AG10803 (cell line): ENCODE results near the gene SYT9.
A peak's percentile ranks its signal among the peaks of the same experiment; 100 is the strongest.

ENCODE experiments used
- DNase-seq: peaks from one replicate; pipeline ENCODE4 v3.0.0; 2010; ENCODE audit warnings: low read depth
- H3K4me3 ChIP-seq: 2 replicates; pipeline ENCODE4 v1.5.1; 2011; ENCODE audit warnings: mild to moderate bottlenecking, low read length, control low read depth
- TF ChIP-seq, protein P1 (sequence below): conservative IDR thresholded peaks from 2 replicates; pipeline ENCODE4 v1.5.1; 2011; ENCODE audit warnings: mild to moderate bottlenecking, low read length, control low read depth, inconsistent platforms

SYT9 gene

DNA sequence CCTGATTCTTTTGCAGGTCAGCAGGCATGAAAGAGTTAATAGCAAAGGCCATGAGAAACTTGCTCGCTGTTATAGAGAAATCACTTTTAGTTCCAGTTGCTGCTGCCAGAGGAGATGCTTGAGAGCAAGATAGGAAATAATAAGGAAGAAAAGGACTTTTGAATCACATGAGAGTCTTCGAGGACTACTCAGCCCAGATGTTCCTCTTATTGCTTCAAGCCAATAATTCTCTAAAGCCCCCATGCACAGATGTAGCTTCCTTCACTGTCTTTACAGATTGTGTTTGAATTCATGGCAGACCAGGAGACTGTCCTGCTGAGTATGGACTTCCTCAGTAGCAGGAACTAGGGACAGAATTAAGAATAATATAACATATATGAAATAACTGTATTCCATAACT lies 183.5 kb downstream of the SYT9 start:
- H3K4me3 ChIP-seq, result no peak overlapping the region
- TF ChIP-seq, protein P1, sequence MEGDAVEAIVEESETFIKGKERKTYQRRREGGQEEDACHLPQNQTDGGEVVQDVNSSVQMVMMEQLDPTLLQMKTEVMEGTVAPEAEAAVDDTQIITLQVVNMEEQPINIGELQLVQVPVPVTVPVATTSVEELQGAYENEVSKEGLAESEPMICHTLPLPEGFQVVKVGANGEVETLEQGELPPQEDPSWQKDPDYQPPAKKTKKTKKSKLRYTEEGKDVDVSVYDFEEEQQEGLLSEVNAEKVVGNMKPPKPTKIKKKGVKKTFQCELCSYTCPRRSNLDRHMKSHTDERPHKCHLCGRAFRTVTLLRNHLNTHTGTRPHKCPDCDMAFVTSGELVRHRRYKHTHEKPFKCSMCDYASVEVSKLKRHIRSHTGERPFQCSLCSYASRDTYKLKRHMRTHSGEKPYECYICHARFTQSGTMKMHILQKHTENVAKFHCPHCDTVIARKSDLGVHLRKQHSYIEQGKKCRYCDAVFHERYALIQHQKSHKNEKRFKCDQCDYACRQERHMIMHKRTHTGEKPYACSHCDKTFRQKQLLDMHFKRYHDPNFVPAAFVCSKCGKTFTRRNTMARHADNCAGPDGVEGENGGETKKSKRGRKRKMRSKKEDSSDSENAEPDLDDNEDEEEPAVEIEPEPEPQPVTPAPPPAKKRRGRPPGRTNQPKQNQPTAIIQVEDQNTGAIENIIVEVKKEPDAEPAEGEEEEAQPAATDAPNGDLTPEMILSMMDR, result no peak
- DNase-seq, result no peak

DNA sequence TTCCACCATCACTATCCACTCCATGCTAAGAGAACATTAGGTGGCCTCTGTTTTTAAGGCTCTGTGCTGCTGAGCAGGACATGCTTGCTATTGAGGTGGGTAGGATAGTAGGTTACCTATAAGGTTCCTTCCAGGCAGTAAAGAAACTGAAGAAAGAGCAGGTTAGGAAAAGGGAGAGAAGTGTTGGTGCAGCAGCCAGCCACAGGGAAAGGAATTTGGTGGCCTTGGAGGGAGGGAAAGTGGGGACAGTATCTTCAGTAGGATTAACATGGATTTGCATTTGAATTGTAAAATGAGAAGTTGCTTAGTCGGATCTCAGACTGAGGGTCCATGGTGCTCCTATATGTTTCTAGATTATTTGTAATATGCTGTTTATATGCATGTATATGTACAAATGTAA lies 184.4 kb downstream of the SYT9 start:
- DNase-seq, result no peak
- TF ChIP-seq, protein P1, result no peak
- H3K4me3 ChIP-seq, result no peak overlapping the region

DNA sequence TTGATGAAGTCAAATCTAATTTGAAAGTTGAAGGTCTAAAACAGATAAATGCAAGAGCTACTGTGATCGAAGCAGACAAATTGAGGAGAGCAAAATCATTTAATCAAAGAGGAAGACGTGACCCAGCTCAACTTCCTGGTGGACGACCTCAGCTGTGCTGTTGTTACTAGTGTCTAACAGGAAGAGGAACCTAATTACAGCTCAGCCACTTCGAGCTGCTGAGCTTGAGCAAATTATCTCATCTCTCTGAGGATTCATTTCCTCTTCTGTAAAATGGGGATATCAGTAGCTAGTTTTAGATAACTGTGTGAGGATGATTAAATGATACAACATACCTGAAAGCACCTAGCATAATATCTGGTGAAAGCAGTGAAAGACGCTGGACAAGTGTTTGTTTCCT lies 185.0 kb downstream of the SYT9 start:
- no peak overlapping the region for H3K4me3 ChIP-seq
- TF ChIP-seq, protein P1, result no peak
- no peak for DNase-seq

DNA sequence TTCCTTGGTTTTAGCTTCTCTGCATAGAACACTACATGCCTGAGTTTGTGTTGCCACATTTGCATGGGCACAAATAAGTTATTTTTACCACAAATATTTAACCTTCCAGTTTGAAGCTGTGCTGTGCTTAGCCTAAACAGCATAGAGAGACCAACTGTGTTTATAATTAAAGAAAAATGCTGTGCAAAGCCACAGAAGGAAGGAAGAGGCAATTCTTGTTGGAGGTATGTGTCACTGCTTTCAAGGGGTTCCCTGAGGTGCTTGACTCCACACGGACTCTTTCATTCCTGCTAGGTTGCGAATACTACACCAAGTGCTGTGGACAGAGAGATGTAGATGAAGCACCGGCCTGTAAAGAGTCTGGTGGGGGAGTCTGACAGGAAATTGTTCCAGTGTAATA lies 186.0 kb downstream of the SYT9 start:
- no peak overlapping the region for H3K4me3 ChIP-seq
- TF ChIP-seq, protein P1, result no peak
- DNase-seq, result peak; percentile 89

DNA sequence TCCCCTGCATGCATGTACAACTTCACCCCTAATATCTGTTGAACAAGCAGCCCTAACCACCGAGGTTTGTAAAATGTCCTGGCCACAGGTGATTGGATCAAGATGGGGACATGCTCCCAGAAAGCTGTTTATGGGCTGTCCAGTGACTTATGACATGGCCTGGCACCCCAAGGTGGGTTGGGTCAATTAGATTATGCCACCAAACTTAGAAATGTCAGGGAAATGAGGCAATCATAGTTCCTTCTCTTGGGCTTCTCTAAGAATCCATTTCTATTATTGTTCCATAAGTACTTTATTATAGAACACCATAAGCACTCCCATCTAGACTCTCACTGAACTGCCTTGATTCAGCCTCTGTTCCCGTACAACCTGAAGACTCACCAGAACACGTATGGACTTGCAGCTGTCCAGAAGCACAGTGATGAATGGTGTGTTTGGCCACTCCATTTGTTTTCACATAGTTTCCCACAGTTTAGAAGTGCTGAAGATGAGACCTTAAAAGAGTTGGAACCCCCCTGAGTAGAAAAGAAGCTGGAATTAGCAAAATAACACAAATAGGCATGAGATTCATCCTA lies 188.1 kb downstream of the SYT9 start:
- no peak for DNase-seq
- TF ChIP-seq, protein P1, result no peak
- no peak overlapping the region for H3K4me3 ChIP-seq

DNA sequence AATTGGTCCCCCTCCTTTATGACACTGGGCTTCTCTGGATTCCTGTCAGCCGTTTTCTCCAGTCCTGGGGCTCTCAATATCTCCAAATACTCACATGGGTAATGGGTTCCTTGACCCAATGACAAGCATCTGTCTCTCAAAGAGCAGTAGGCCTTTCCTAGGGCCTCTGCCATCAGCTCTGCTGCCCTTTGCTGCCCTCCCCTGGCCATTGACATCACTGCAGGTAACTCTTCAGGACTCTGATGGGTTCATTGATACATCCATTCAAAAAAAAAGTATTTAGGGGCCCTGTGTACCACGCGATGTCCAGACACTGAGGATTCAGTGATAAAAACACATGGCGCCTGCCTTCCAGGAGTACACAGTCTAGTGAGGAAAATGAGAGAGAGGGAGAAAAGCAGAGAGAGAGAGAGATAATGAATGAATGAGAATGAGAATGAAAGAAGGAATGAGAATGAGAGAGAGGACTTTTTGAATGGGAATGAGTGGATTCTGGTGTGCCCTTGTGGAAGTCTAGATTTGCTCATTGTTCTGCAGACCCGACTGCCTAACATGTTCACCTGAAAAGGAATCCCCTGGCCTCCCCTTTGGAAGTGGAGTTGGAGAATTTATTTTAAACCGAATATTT lies 191.0 kb downstream of the SYT9 start:
- TF ChIP-seq, protein P1, result peak; percentile 96
- no peak overlapping the region for H3K4me3 ChIP-seq
- DNase-seq, result peak; percentile 49
